Spleen (tissue), 11 donors: Measurements from ENCODE around the gene SERPINB2. TPM values are rescaled to one million over a fixed set of nuclear protein-coding genes. Genes with fewer than 3 reads are reported as not detected.

Source experiments
- DNase-seq: peaks from one replicate; pipeline ENCODE4 v3.0.0-alpha.2; 2020
- H3K27ac ChIP-seq, 8 donors: fragments of 200-600 bp; sonication (generic) in 7 of 8; 1 replicate in 4 of 8; 2 replicates in 4 of 8; pipeline versions ENCODE4 v1.5.0 to v1.8.0; 2016 to 2021; ENCODE audit warnings: inconsistent platforms in 4 of 8, mild to moderate bottlenecking in 4 of 8, moderate library complexity in 1 of 8
- H3K27me3 ChIP-seq, 7 donors: fragments of 200-600 bp; sonication (generic) in 6 of 7; replicated peaks in 1 of 7; 1 replicate in 4 of 7; 2 replicates in 3 of 7; pipeline versions ENCODE4 v1.5.0 to v1.8.0; 2016 to 2021; ENCODE audit warnings: inconsistent platforms in 3 of 7, mild to moderate bottlenecking in 1 of 7
- H3K36me3 ChIP-seq, 6 donors: fragments of 200-600 bp; sonication (generic) in 5 of 6; 1 replicate in 4 of 6; 2 replicates in 2 of 6; pipeline versions ENCODE4 v1.5.0 to v1.8.0; 2016 to 2021; ENCODE audit warnings: inconsistent platforms in 2 of 6
- H3K4me1 ChIP-seq, 6 donors: fragments of 200-600 bp; sonication (generic) in 5 of 6; 1 replicate in 3 of 6; 2 replicates in 3 of 6; pipeline versions ENCODE4 v1.5.0 to v1.8.0; 2016 to 2021; ENCODE audit warnings: inconsistent platforms in 3 of 6
- H3K4me3 ChIP-seq, 8 donors: fragments of 200-600 bp; sonication (generic) in 7 of 8; 1 replicate in 4 of 8; 2 replicates in 4 of 8; pipeline versions ENCODE4 v1.5.0 to v1.8.0; 2016 to 2021; ENCODE audit warnings: inconsistent platforms in 4 of 8, mild to moderate bottlenecking in 4 of 8, moderate library complexity in 2 of 8
- H3K9me3 ChIP-seq, 8 donors: fragments of 200-600 bp; sonication (generic) in 7 of 8; 1 replicate in 4 of 8; 2 replicates in 4 of 8; pipeline versions ENCODE4 v1.5.0 to v1.8.0; 2016 to 2021; ENCODE audit warnings: inconsistent platforms in 4 of 8
- POLR2A ChIP-seq, 3 donors: fragments of 450-650 bp; IDR thresholded peaks; one replicate each; pipeline ENCODE4 v1.5.1; 2017; ENCODE audit warnings: antibody characterized with exemption in 3 of 3, mild to moderate bottlenecking in 1 of 3
- POLR2AphosphoS5 ChIP-seq, 3 donors: sonication (generic); formaldehyde crosslinking; IDR thresholded peaks; one replicate each; pipeline ENCODE4 v1.5.1; 2017; ENCODE audit warnings: antibody characterized with exemption in 3 of 3
- WGBS, 5 donors: extraction: QIAGEN DNeasy Blood & Tissue Kit in 3 of 5; methylation state at CpG; one replicate each; pipeline versions ENCODE4 v1.1.5 to v1.1.7; 2013 to 2018; 5-methylcytosine and 5-hydroxymethylcytosine counted together
- intact Hi-C: fragments of 100-400 bp; cut with DNase I; formaldehyde crosslinking; loops from one replicate; pipeline ENCODE4 v1.15.0; 2023; ENCODE audit warnings: low total_unique reads
- polyA plus RNA-seq, 3 donors: library from polyadenylated mRNA; stranded (reverse); fragments of 200-250 nt; gene quantifications; one replicate each; pipeline ENCODE4 v1.2.1, GENCODE V29; 2013
- total RNA-seq, 7 donors: library from RNA; depleted of rRNA in 3 of 7; stranded (reverse); fragments of >200 nt in 3 of 7; fragmentation: NEBNext Ultra II Directional in 4 of 7; extraction: Animal tissue kit (Norgen Biotek cat#: 25700) in 4 of 7; gene quantifications; one replicate each; pipeline versions ENCODE4 v1.1.0 to v1.2.1, GENCODE V29; 2016 to 2021
- TF ChIP-seq, protein P1 (sequence below), 11 experiments: fragments of 200-600 bp in 7 of 11; fragments of 450-650 bp in 4 of 11; sonication (generic) in 4 of 11; IDR thresholded peaks in 8 of 11; conservative IDR thresholded peaks in 3 of 11; 1 replicate in 7 of 11; 2 replicates in 4 of 11; pipeline versions ENCODE4 v1.4.0 to v1.8.0; 2016 to 2021; ENCODE audit warnings: antibody characterized with exemption in 11 of 11, inconsistent platforms in 4 of 11, mild to moderate bottlenecking in 1 of 11
- donor health status: healthy with polysubstance abuse.
- donor health status: DM: no; HTN: no; CAD: no; lungs with moderate emphysema.
- donor health status: DM: no; HTN: no; CAD: no.
- donor health status: Bipolar disorder and iron deficiency.
- donor health status: healthy.
- donor health status: DM: no; HTN: no; CAD: no.
- donor health status: DM: yes; HTN: yes; CAD: no.

SERPINB2 gene
- total and polyA plus RNA-seq, 10 donors = 0.10 to 2.3 (median 0.49) TPM; not detected in 4

DNA sequence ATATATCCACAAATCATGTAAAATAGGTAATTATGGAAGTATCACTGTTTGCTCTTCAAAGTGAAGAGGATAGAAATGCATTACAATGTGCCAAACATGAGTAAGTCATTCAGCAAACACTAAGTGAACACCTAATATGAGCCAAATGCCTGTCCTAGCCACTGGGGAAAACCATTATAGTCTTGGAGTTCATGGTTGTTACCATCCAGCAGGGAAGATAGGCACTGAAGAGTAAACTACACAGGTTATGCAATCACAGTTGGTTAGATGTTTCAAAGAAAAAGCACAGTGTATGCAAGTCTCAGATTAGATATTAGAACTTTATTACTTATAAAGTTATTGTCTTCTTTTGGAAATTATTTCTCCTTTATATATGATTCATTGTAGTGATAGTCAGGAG is 3.9 kb upstream of the SERPINB2 start:
- no peak for DNase-seq
- Histone ChIP-seq H3K27ac (no peak overlapping the region), H3K27me3 (no peaks in the 10 kb centered on the region), H3K36me3 (no peaks in the 10 kb centered on the region), H3K4me1 (peaks cover 0 to 3% (median 0%) of the 10 kb centered on the region in 6 donors), H3K9me3 (no peaks in the 10 kb centered on the region), H3K4me3 (no peak overlapping the region)
- intact Hi-C loops = no loop called here
- TF ChIP-seq, protein P1, sequence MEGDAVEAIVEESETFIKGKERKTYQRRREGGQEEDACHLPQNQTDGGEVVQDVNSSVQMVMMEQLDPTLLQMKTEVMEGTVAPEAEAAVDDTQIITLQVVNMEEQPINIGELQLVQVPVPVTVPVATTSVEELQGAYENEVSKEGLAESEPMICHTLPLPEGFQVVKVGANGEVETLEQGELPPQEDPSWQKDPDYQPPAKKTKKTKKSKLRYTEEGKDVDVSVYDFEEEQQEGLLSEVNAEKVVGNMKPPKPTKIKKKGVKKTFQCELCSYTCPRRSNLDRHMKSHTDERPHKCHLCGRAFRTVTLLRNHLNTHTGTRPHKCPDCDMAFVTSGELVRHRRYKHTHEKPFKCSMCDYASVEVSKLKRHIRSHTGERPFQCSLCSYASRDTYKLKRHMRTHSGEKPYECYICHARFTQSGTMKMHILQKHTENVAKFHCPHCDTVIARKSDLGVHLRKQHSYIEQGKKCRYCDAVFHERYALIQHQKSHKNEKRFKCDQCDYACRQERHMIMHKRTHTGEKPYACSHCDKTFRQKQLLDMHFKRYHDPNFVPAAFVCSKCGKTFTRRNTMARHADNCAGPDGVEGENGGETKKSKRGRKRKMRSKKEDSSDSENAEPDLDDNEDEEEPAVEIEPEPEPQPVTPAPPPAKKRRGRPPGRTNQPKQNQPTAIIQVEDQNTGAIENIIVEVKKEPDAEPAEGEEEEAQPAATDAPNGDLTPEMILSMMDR (IDR thresholded peaks at IDR 0.05 in 8 of 11, conservative IDR thresholded peaks at IDR 0.05 in 3 of 11) = no peak
- no peak for TF ChIP-seq POLR2AphosphoS5 (IDR thresholded peaks at IDR 0.05)
- no peak for TF ChIP-seq POLR2A (IDR thresholded peaks at IDR 0.05)

DNA sequence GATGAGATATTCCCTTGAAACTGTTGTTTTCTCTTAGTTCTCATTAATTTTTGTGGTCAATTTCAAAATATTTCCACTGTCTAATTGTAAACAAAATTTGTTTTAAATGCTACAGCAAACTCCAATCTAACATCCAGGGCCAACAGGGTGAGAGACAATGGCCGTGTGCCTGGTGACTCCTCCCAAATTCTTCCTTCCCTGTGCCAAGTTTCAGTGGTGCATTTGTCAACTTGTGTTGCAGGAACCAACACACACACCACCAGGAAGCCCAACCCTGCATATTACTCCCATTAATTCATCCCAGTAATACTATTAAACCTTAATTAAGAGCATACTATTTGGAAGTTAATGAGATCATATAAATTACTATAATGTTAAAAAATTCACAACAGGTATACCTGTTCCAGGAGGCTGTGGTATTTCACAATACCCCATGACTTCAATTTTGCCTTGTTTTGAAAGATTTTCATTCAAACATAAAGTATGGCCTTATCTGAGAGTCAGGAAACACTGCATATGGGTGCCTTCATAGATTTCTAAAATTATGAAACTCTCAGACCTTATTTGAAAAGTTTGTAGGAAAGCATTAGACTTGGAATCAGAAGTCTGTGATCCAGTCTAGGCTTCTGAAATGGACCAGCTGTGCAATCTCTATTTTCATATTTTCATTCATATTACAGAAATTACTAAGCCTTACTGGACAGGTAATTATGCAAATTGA is 1.1 kb downstream of the SERPINB2 start:
- TF ChIP-seq POLR2A (IDR thresholded peaks at IDR 0.05) = no peak
- no peak for TF ChIP-seq POLR2AphosphoS5 (IDR thresholded peaks at IDR 0.05)
- TF ChIP-seq, protein P1 (IDR thresholded peaks at IDR 0.05 in 8 of 11, conservative IDR thresholded peaks at IDR 0.05 in 3 of 11) = no peak
- 21 to 45% (median 26%) methylated on average over 1 of the region's 1 CpG for WGBS, 5 donors
- peaks cover 0 to 3% (median 0%) of the 10 kb centered on the region in 7 donors for H3K27me3 ChIP-seq
- peaks cover 0 to 46% (median 0%) of the 10 kb centered on the region in 6 donors for H3K4me1 ChIP-seq
- no peak overlapping the region for H3K4me3 ChIP-seq
- no peak for DNase-seq
- no peaks in the 10 kb centered on the region for H3K9me3 ChIP-seq
- no peaks in the 10 kb centered on the region for H3K36me3 ChIP-seq
- intact Hi-C loops = no loop called here
- H3K27ac ChIP-seq = peak overlapping the region in 1 of 8 donors; percentile 70

DNA sequence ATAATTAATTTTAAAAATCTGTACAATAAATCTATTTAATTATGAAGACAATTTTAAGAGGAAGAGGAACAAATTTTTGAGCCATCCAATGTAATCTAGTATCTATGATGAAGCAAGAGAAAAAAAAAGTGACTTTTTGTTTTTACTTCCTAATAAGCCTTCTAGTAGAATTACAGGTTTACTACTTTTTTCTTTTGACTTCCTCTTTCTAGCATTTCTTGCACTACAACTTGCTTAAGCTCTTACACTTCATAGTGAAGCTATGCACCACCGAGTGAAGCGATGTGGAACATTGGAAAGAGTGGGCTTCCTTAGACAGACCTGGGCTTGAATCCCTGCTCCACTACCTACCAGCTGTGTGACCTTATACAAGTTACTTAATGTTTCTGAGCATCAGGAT is 2.1 kb downstream of the SERPINB2 start:
- 42 to 68% (median 49%) methylated on average over 2 of the region's 2 CpGs for WGBS, 5 donors
- intact Hi-C loops = no loop called here
- H3K27ac ChIP-seq = peak overlapping the region in 4 of 8 donors; percentile 55 to 73 (median 69)

More for the DNA sequence above, 2.1 kb downstream of the SERPINB2 start:
- Histone ChIP-seq H3K4me3 (no peak overlapping the region), H3K4me1 (peaks cover 0 to 56% (median 0%) of the 10 kb centered on the region in 6 donors), H3K36me3 (no peaks in the 10 kb centered on the region), H3K27me3 (peaks cover 0 to 3% (median 0%) of the 10 kb centered on the region in 7 donors), H3K9me3 (no peaks in the 10 kb centered on the region)
- DNase-seq = no peak
- TF ChIP-seq, protein P1 (IDR thresholded peaks at IDR 0.05 in 8 of 11, conservative IDR thresholded peaks at IDR 0.05 in 3 of 11) = no peak
- TF ChIP-seq POLR2AphosphoS5 (IDR thresholded peaks at IDR 0.05) = no peak
- TF ChIP-seq POLR2A (IDR thresholded peaks at IDR 0.05) = no peak
